NAMALWA (cell line): ENCODE results near the gene ACSL3.
"Not testable (repeated sequence)": the region's sequence is repeated elsewhere in the genome, so short reads cannot be mapped to it uniquely, and the experiment has no call there.

Experiments used
- DNase-seq: peaks from one replicate; pipeline ENCODE4 v3.0.0-alpha.2; 2015; ENCODE audit warnings: low spot score

The ACSL3 gene

GRCh38 chr2:222851956-222852617, 8.7 kb upstream of the ACSL3 start:
- DNase-seq = no peak

- no peak for DNase-seq
Measured at GRCh38 chr2:222854773-222855700, 5.8 kb upstream of the ACSL3 start.

DNA sequence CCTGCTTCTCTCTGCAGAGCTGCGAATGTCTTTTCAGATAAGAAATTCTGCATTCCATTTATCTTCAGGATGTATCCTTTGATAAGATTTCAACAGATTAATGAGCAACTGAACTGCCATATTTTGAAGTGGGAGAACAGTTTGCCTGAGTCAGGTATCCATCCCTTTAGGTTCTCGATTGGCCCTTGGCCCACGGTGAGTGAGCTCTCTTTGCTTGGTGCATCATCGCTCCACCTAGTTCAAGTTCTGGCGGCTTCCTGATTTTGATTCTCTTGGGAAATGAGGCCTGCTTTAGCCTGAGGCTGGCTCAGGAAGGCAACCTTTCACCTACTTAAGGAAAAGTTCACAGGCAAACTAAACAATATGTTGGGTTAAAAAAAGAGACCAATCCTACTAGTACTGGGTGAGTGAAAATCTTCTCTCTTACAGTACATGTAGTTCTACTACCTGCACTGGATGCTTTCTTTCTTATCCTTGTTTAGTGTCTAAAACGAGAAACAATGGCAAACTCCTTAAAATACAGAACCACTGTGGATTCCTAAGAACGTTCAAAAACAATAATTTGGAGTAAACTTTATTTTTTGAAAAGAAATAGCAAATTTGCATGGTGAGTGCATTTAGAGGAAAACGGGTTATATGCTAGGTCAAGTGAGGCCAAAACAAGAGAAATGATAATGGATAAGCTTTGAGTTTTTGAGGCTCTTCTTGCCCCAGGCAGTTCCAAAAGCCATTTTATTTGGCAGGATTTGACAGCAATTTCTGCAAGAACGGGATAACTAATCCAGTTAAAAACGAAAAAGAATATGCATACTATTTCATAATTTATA, 837 bp upstream of the ACSL3 start:
- DNase-seq = peak; percentile 45

DNA sequence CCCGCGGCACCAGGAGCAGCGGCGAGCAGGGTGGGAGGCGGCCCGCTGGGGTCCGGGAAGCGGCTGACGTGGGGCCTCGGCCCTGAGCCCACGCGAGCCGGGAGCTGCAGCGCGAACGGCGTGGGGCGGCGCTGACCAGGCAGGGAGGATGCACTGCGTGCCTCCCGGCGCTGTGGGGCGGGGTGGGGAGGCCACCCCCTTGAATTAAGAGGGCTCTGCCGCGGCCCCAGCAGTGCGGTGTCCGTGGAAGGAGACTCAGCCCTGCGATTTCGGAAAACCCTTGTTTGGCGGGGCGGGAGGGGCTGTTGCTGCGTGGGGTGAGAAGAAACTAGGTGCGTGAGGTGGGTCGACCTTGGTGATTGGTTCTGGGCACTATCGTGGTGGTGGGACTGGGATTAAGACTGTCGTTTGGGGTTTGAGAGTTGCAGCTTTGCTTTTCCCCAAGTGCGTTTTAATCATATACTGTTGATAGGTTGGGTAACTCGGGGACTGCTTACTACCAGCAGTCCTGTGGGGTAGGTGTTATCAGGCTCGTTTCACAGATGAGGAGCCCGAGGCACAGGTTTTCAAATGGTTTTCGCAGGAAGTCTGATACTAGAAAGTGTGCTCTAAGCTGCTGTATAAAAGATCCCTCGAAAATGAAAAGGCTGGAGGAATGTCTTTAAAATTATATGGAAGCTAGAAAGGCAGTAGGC, 722 bp downstream of the ACSL3 start:
- DNase-seq = peak; percentile 53

DNA sequence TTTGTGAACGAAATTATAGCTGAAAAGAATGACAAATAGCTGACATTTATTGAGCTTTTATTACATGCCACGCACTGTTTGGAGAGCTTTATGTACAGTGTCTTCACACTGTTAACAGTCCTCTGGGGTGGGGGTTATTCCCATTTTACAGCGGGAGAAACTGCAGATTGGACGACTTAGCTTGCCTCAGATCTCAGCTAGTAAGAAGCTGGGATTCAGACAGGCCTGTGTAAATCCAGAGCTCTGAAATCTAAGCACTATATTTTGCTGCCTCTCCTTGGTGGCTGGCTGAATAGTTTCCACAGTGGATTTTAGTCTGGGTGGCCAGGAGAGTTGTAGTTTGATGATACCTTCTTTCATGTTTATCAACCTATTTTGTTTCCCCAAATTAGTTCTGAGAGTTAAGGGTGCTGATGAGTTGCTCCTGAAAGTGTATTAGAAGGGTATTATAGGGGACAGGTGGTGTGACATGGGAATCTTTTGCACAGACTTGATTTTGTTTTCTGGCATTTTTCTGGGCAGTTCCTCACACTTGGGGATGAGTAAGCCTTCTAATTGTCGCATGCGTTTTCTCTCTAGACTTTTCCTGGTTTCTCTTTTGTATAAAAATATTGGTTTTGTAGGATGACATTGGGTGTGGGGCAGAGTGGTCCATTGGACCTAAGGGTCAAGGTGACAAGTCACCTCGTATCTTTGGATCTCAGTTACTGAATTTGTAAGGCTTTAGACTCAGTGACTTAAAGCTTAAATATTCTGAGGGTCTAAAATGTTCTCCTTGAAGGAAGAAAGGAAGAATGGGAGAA, 1.5 kb downstream of the ACSL3 start:
- DNase-seq = peak; percentile 28

GRCh38 chr2:222862909-222863544, 2.2 kb downstream of the ACSL3 start:
- DNase-seq = no peak

DNA sequence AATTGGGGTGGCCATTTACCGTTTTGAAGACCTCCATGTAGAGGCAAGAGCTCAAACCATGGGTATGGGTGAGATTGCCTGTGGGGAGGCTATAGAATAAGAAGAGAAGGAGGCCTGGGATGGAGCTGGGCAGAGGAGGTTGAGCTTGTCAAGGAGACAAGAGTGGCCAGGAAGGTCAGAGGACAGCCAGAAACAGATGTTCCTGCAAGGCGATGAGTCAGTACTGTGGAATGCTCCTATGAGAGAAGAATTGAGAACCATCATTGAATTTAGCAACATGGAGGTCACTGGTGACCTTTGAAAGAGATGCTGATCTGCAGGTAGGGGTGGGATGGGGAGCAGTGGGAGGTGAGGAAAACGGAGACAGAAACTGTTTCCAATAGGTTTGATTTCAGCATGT, 3.5 kb downstream of the ACSL3 start:
- DNase-seq = no peak

GRCh38 chr2:222865301-222865700, 4.5 kb downstream of the ACSL3 start:
- no peak for DNase-seq

DNA sequence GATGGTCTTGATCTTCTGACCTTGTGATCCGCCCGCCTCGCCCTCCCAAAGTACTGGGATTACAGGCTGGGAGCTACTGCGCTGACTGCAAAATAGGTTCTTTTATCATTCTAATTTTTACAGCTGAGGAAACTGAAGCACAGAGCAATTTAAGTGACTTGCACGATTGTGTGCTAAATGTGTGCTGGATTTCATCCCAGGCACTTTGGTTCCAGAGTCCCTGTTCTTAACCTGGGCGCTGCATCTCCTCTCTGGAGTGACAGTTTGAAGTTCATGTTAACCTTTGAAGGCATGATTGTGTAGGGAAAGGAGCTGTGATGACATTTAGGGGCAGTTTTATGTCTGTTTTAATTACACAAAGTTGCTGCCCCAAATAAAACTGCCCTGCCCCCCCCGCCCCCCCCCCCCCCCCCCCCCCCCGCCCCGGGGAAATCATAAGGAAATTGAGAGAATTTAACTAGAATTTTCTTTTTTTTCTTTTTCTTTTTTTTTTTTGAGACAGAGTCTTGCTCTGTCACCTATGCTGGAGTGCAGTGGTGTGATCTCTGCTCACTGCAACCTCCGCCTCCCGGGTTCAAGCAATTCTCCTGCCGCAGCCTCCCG, 5.6 kb downstream of the ACSL3 start:
- DNase-seq = no peak

- DNase-seq = not testable (repeated sequence)
Measured at GRCh38 chr2:222868560-222869251, 7.9 kb downstream of the ACSL3 start.

- DNase-seq = no peak
Measured at GRCh38 chr2:222869252-222869560, 8.4 kb downstream of the ACSL3 start.

- DNase-seq = no peak
Measured at GRCh38 chr2:222871291-222871690, 10.5 kb downstream of the ACSL3 start.

DNA sequence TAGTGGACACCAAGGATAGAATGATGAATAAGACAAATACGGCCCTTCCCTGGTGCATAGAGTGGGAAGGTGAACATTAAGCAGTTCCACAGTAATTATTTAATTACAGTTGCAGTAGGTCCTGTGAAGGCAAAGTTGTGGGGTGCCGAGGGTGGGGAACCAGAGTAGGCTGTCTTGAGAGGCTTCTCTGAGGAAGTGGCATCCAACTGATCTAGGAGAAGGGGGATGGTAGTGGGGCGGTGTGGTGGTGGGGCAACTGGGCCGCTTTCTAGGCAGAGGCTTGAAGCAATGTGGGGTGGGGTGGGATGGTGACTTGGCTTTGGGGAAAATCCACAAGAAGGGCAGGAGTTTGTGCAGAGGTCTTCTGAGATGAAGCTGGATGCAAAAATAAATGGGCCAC, 11.7 kb downstream of the ACSL3 start:
- no peak for DNase-seq

GRCh38 chr2:222875482-222875881, 14.6 kb downstream of the ACSL3 start:
- DNase-seq = no peak

GRCh38 chr2:222876947-222877346, 16.1 kb downstream of the ACSL3 start:
- no peak for DNase-seq

DNA sequence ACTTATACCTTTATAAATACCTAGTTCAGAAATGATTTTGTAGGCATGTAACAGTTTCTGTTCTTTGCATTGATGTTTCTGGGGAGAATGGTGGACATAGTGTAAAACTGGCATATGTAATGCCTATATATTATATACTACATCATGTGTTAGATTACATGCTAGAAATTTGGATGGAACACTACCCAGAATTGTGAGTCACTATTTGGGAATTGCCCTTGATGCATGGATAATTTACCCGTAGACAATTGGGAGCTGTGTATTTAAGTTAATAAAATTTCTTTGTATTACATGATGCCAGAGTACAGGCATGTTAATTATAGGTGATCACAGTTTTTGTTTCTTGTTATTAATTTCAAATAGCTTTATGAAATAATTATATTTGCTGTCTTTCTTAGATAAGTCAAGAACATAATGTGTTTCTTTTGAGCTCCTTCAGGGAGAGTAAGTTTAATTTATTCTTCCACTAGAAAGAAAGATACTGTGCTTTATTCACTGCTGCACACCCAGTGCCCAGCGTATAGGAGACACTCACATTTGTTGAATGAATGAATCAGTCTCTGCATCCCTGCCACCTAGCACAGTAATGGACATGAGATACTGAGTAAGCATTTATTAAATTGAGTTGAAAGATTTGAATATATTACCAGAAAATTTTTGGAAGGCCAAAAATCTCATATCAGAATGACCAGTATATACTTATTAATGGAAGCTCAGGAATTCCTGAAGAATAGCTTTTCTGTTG, 16.9 kb downstream of the ACSL3 start:
- DNase-seq = no peak

DNA sequence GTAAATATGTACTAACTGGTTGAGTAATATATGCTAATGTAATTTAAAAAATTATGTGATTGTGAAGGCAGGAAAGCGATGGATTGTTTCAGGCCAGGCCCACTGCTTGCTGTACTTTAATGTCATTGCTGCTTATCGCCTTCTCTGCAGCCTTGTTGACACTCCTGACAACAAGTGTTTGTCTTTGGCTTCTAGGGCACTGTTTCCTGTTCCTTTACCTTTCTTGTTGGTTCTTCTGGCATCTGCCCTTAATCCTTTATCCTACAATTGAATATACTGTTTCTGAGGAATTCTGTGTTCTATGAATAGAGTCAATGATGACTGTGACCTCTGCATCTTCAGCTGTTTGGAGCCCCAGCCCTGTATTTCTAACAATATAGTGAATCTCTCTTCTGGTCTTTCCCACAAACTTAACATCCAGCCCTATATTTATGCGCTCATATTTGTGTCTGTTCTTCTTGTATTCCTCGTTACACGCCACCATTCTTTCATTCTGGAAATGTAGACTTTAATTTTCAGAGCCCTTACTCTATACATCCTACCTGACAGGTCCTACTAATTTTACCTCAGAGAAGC, 17.6 kb downstream of the ACSL3 start:
- DNase-seq = no peak

GRCh38 chr2:222878877-222879603, 18.2 kb downstream of the ACSL3 start:
- no peak for DNase-seq
